Dermis microvascular lymphatic vessel endothelial cell (primary cell): Measurements from ENCODE around the gene PADI1. TPM values are rescaled to one million over a fixed set of nuclear protein-coding genes. Genes with fewer than 3 reads are reported as not detected.

Experiments used
- DNase-seq, 2 donors: peaks; one replicate each; pipeline versions ENCODE4 v3.0.0 to v3.0.0-alpha.2; 2010; ENCODE audit warnings: low read depth in 2 of 2
- total RNA-seq: library from RNA; depleted of rRNA; stranded (reverse); fragments of >200 nt; gene quantifications from 2 replicates; pipeline ENCODE4 v1.2.1, GENCODE V29; 2014

The PADI1 gene
- total RNA-seq, 1 donor from 2014 or later, result under 0.01 TPM

- no peak for DNase-seq
Observed at GRCh38 chr1:17181781-17182464, 23.0 kb upstream of the PADI1 start.

GRCh38 chr1:17183388-17184160 is 21.4 kb upstream of the PADI1 start:
- no peak for DNase-seq

GRCh38 chr1:17184161-17184665 is 20.7 kb upstream of the PADI1 start:
- DNase-seq, result no peak

- no peak for DNase-seq
Observed at GRCh38 chr1:17184822-17185484, 20.0 kb upstream of the PADI1 start.

- DNase-seq, result no peak
Observed at GRCh38 chr1:17185485-17185860, 19.5 kb upstream of the PADI1 start.

GRCh38 chr1:17186216-17186909 is 18.6 kb upstream of the PADI1 start:
- DNase-seq, result no peak

- DNase-seq, result no peak
Observed at GRCh38 chr1:17187051-17187450, 17.9 kb upstream of the PADI1 start.

GRCh38 chr1:17188217-17188616 is 16.7 kb upstream of the PADI1 start:
- no peak for DNase-seq

GRCh38 chr1:17188889-17189631 is 15.9 kb upstream of the PADI1 start:
- no peak for DNase-seq

GRCh38 chr1:17189632-17189990 is 15.3 kb upstream of the PADI1 start:
- no peak for DNase-seq

GRCh38 chr1:17190010-17190995 is 14.6 kb upstream of the PADI1 start:
- DNase-seq, result no peak

GRCh38 chr1:17191990-17192242 is 13.0 kb upstream of the PADI1 start:
- no peak for DNase-seq

GRCh38 chr1:17192394-17193221 is 12.3 kb upstream of the PADI1 start:
- no peak for DNase-seq

- no peak for DNase-seq
Observed at GRCh38 chr1:17193222-17194132, 11.5 kb upstream of the PADI1 start.

- DNase-seq, result no peak
Observed at GRCh38 chr1:17194133-17194475, 10.8 kb upstream of the PADI1 start.

- DNase-seq, result no peak
Observed at GRCh38 chr1:17194615-17195528, 10.1 kb upstream of the PADI1 start.

- no peak for DNase-seq
Observed at GRCh38 chr1:17195731-17196130, 9.2 kb upstream of the PADI1 start.
